Measurements from ENCODE around the gene RBM15.

RBM15 gene

GRCh38 chr1:110341872-110342331 lies 2.7 kb downstream of the RBM15 start:
- no peak for DNase-seq (ENCODE audit: low spot score)
- no peak for TF ChIP-seq CTCF (IDR thresholded peaks at IDR 0.05; ENCODE audit: poor library complexity, severe bottlenecking)
- Histone ChIP-seq H3K27me3 (ENCODE audit: insufficient read depth, poor library complexity, severe bottlenecking) (no peaks in the 10 kb centered on the region), H3K4me1 (ENCODE audit: insufficient read depth, poor library complexity, severe bottlenecking) (peaks cover 39% of the 10 kb centered on the region), H3K4me3 (ENCODE audit: severe bottlenecking) (peak overlapping the region; percentile 7), H3K27ac (ENCODE audit: poor library complexity, severe bottlenecking) (no peak overlapping the region), H3K9me3 (ENCODE audit: severe bottlenecking) (no peaks in the 10 kb centered on the region), H3K36me3 (ENCODE audit: low read depth) (peaks cover 68% of the 10 kb centered on the region)
- no peak for ATAC-seq (ENCODE audit: low read depth)

GRCh38 chr1:110343249-110343648 lies 4.1 kb downstream of the RBM15 start:
- no peak for DNase-seq (ENCODE audit: low spot score)
- Histone ChIP-seq H3K4me3 (ENCODE audit: severe bottlenecking) (peak overlapping the region; percentile 7), H3K27ac (ENCODE audit: poor library complexity, severe bottlenecking) (no peak overlapping the region), H3K27me3 (ENCODE audit: insufficient read depth, poor library complexity, severe bottlenecking) (no peaks in the 10 kb centered on the region), H3K9me3 (ENCODE audit: severe bottlenecking) (no peaks in the 10 kb centered on the region), H3K4me1 (ENCODE audit: insufficient read depth, poor library complexity, severe bottlenecking) (peaks cover 42% of the 10 kb centered on the region), H3K36me3 (ENCODE audit: low read depth) (peaks cover 82% of the 10 kb centered on the region)
- no peak for TF ChIP-seq CTCF (IDR thresholded peaks at IDR 0.05; ENCODE audit: poor library complexity, severe bottlenecking)
- ATAC-seq (ENCODE audit: low read depth), result no peak

- no peak overlapping the region for H3K4me3 ChIP-seq (ENCODE audit: severe bottlenecking)
- TF ChIP-seq CTCF (IDR thresholded peaks at IDR 0.05; ENCODE audit: poor library complexity, severe bottlenecking), result no peak
- no peaks in the 10 kb centered on the region for H3K27me3 ChIP-seq (ENCODE audit: insufficient read depth, poor library complexity, severe bottlenecking)
- no peak overlapping the region for H3K27ac ChIP-seq (ENCODE audit: poor library complexity, severe bottlenecking)
- DNase-seq (ENCODE audit: low spot score) (no peak), ATAC-seq (ENCODE audit: low read depth) (no peak)
- peaks cover 89% of the 10 kb centered on the region for H3K36me3 ChIP-seq (ENCODE audit: low read depth)
- no peaks in the 10 kb centered on the region for H3K9me3 ChIP-seq (ENCODE audit: severe bottlenecking)
- H3K4me1 ChIP-seq (ENCODE audit: insufficient read depth, poor library complexity, severe bottlenecking), result peaks cover 44% of the 10 kb centered on the region
These were observed 5.0 kb downstream of the RBM15 start for GRCh38 chr1:110344152-110344551.

GRCh38 chr1:110345480-110345879 lies 6.3 kb downstream of the RBM15 start:
- no peaks in the 10 kb centered on the region for H3K27me3 ChIP-seq (ENCODE audit: insufficient read depth, poor library complexity, severe bottlenecking)
- H3K36me3 ChIP-seq (ENCODE audit: low read depth), result peaks cover 96% of the 10 kb centered on the region
- H3K9me3 ChIP-seq (ENCODE audit: severe bottlenecking), result no peaks in the 10 kb centered on the region
- ATAC-seq (ENCODE audit: low read depth), result no peak
- no peak overlapping the region for H3K4me3 ChIP-seq (ENCODE audit: severe bottlenecking)
- TF ChIP-seq CTCF (IDR thresholded peaks at IDR 0.05; ENCODE audit: poor library complexity, severe bottlenecking), result no peak
- no peak overlapping the region for H3K27ac ChIP-seq (ENCODE audit: poor library complexity, severe bottlenecking)
- peaks cover 50% of the 10 kb centered on the region for H3K4me1 ChIP-seq (ENCODE audit: insufficient read depth, poor library complexity, severe bottlenecking)
- no peak for DNase-seq (ENCODE audit: low spot score)

GRCh38 chr1:110346690-110347089 lies 7.5 kb downstream of the RBM15 start:
- Histone ChIP-seq H3K4me1 (ENCODE audit: insufficient read depth, poor library complexity, severe bottlenecking) (peaks cover 44% of the 10 kb centered on the region), H3K36me3 (ENCODE audit: low read depth) (peaks cover 93% of the 10 kb centered on the region), H3K4me3 (ENCODE audit: severe bottlenecking) (no peak overlapping the region), H3K27me3 (ENCODE audit: insufficient read depth, poor library complexity, severe bottlenecking) (no peaks in the 10 kb centered on the region), H3K27ac (ENCODE audit: poor library complexity, severe bottlenecking) (no peak overlapping the region), H3K9me3 (ENCODE audit: severe bottlenecking) (no peaks in the 10 kb centered on the region)
- no peak for TF ChIP-seq CTCF (IDR thresholded peaks at IDR 0.05; ENCODE audit: poor library complexity, severe bottlenecking)
- ATAC-seq (ENCODE audit: low read depth) (no peak), DNase-seq (ENCODE audit: low spot score) (no peak)
